HK-2 (cell line): ENCODE results near the gene CACNG5.

Experiments
- DNase-seq: peaks from one replicate; pipeline ENCODE4 v3.0.0-alpha.2; 2018; ENCODE audit not compliant: unreplicated experiment

The CACNG5 gene

DNA sequence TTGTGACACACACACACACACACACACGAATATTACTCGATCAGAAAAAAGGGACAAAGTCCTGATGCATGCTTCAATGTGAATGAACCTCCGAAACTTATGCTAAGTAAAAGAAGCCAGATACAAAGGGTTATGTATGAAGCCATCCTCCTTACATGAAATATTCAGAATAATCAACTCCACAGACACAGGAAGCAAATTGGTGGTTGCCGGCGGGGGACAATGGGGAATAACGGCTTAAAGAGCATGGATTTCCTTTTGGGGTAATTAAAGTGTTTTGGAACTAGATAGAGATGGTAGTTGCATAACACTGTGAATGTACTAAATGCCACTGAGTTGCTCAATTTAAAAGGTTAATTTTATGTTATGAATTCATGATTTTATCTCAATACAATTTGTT, 8.1 kb upstream of the CACNG5 start:
- DNase-seq = no peak

DNA sequence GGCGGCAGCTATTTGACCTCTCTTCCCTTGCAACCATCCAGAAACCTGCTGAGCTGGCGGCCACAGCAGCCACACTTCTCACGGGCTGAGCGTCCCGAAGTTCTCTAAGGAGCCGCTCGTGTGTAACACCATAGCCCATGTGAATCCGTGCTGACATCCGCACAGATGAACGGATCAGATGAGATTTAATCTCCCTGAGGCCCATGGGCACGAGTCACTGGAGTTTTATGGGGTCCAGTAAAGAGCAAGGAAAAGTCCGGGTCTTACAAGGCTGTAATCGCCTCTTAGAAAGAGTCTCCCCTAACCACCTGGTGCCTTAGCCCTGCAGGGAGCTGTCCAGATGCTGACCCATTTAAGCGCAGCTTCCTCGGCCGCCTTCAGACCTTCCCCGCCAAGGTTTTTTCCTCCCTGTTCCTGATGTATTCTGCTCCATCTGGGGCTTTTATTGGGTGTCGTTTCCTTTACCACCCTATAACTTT, 5.5 kb upstream of the CACNG5 start:
- DNase-seq = peak; percentile 38

DNA sequence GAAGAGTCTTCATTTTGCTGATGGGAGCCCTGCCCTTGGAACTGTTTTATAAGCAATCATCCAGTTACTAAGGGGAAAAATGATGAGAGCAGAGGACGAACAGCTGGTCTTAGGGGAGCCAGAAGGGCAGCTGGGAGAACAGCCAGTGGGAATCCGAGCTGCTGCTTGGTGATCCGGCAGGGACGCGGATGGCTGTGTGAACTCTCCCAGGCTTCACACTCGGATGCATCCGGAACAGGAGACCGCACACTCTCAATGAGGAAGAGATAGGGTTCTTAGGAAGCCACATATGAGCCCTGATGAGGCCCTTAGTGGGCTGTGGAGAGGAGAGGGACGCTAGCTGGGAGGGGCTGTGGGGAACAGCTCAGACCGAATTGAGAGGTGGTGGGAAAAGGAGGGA, 5.0 kb upstream of the CACNG5 start:
- no peak for DNase-seq

DNA sequence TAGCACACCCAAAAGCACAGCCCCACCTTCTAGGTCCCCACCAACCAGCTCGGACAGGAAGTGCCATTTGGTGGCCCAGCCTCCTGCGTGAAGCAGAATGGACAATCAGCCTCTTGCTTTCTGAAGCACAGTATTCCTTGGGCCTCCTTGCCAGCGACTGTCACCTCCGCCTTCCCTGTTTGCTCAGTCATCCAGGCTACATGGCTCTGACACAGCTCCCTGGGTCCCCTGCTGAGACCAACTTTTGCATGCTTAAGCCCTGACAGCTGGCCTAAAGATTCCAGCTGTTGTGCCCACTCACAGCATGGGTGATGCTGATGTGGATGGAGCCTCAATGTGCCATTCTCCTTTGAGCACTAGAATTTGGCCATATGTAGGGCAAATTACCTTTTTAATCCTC, 4.5 kb upstream of the CACNG5 start:
- DNase-seq = no peak

DNA sequence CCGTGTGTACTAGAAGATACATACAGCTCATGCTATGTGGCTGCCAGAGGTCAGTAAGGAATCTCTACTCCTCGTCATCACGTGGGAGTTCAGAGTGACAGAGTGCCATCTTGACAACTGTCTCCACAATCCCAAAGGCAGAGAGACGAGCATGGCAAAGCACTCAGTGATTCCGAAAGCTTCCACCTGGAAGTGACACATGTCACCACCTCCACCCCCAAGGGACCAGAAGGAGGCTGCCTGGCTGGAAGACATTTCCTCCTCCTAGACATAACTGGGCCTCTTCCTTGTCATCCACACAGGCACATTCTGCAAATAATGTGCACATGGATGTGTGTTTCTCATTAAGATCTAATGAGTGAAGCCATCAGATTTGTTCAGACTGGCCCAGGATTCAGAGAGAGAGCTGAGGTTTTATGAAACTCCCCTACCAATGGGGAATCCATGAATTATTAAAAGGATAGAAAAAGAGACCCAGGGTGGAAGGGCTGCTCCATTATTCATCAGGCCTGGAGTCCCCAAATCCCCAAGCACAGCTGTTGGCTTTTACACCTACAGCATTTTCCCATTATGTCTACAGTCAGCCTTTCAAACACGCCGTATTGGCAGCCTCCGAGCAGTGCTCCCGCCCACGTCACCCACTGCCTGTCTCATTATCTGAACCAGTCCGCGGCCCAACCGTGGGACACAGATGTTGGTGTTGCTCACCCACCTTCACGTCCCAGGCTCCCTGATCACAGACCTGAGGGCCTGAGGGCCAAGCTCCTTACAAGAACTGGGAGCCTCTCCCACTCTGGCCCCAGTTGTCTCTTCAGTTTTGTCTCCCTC, 3.3 kb upstream of the CACNG5 start:
- no peak for DNase-seq

DNA sequence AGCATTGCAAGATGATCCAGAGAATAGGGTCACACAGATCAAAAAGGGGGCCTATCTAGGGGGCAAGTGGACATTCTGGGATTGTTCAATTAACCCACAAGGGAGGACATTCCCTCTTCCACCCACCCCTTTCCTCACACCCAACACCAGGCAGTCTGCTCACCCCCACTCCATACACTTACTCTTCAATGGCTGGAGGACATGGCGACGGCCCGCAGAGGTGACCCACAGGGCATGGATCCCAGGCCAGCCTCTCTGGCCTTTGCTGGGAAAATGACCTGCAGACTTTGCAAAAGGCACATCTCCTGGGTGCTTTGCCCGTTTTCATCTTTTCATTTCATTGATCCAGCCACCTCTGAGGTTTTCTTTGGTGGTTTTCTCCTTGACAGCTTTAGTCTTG, 1.7 kb upstream of the CACNG5 start:
- DNase-seq = no peak

DNA sequence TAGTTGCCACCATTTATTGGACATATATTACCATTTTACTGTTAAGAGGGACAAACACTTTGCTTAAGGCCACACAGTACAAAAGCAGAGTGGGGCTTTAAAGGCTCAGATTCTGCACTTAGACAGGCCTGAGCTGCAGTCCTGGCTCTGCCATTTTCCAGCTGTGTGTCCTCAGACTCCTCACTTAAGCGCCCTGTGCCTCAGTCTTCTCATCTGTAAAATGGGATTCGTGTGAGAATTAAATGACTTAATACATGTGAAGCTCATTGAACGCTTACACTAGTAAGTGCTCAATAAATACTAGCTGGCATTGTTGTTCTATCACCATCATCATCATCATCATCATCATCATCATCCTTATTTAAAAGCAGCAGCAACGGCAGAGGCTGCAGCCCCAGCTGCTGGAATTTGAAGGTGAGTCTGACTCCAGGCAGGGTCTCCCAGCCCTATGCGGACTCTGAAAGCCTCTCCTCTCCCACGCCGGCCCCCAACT, 445 bp upstream of the CACNG5 start:
- DNase-seq = no peak

DNA sequence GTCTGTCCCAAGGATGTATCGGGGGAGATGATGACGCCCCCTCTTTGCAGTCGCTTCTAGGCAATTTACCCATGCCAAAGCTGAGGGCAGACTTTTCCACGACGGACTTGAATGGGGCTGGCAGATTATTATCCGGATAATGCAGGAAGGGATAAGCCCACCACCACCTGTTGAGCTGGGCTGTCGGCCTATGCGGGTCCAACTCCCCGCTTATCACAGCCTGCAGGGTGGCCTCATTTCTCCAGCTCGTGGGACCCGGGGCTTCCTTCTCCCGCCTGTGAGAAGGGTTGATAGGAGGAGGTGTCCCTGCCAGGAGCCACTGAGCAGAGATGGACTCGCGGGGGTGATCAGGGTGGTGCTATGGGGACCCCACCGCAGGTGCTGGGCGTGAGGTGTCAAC, 559 bp downstream of the CACNG5 start:
- DNase-seq = no peak

DNA sequence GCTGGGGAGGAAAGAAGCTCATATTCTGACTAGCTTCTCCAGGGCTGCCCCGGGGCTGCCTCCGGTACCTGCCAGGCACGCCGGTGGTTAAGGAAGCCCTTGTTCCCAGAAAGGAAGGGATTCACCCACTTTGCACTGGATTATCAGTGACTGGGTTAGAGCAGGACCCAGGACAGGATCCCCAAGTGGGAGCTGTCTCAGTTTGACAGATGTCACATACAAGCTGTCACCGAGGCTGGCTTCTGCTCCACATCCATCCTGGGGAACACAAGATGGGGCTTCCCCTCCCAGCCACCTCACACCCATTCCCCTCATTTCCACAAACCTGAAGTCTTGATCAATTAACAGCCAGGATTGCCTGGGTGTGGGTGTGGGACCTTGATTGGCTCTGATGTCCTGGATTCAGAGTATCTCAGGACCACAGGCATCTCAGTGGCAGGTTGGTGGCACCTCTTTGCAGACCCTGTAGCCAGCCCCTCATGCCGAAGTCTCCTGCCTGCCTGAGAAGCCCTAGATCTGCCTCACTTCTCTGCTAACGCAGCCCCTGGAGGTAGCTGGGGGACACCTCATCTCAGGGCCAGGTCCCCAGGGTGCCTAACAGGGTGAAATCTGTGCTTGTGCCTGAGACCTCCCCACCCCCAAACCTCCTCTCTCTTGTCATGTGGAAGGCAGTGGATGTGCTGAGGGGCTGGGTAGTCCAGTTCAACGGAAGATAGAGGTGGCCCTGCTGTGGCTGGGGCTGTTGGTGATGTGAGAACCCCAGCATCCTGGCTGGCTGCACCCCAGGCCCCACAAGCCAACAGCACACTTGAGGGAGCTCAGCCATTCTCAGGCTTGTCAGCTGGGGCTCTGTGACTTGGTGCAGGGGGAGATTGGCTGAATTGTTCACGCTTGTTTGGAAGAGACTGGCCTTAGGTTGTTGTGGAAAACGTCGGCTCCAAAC, 1.4 kb downstream of the CACNG5 start:
- no peak for DNase-seq

DNA sequence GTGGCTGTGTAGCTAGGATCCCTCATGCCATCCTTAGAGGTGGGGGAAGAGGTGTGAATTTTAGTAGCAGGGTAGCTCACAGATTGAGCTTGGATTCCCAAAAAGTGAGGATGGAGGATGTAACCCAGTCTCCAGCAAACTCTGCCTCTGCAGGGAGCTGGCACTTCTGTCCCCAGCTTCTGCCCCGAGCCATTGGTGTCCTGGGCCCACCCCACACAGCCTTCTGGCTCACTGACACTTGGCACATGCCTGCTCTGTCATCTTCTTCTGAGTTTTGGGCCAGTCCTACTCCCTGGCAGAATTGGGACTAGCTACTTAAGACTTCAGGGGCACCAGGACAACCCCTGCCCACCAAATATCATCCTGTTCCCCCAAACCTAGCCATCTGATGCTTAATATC, 2.3 kb downstream of the CACNG5 start:
- no peak for DNase-seq

DNA sequence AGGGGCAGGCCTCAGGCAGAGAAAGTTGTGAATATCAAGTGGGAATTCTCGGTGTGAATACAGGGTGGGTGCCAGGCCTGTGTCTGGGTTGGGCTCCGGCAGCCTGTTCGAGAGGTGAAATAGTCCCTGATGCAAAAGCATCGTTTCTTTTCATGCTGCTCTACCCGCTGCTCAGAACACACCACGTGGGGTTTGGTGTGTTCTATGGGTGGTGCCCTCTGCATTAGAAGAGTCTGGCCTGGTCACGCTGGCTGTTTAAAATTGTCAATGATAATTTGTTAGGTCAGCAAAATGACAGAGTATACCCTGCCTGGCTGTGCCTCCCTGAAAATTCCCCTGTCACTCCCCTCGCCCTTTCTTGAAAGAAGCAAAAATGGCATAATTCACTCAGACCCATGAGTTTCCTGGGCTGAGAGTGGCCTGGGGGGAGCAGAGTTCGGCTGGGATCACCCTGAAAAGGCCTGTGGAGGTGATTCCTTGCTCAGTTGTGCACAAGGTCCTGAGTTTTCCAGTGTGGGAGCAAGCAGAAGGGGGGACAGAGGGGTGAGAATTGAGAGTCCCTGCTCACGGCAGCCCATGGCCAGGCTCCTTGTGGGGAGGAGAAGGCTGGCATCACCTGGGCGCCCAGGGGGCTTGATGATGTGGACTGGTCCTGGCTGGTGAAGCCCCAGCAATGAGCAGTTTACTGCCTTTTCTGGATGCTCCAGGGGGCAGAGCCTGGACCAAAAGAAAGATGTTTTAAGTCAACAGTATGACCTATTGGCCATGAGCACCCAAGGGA, 3.2 kb downstream of the CACNG5 start:
- DNase-seq = no peak

DNA sequence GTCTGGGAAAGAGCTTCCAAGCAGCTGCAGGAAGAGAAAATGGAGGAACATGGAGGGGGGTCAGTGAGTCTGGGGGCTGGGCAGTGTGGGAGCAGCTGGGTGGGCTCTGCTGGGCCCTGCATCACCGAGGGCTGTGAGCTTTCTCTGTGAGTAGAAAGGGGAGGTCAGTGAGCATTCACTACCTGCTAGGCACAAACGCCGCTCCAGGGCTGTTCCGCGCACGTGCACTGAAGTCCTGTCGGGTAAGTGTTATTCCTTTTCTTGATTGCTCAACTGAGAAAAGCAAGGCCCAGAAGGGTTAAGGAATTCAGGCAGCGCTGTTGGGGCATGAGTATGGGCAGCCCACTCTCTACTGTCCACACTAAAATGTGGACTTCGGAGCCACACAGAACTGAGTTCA, 4.7 kb downstream of the CACNG5 start:
- DNase-seq = no peak

DNA sequence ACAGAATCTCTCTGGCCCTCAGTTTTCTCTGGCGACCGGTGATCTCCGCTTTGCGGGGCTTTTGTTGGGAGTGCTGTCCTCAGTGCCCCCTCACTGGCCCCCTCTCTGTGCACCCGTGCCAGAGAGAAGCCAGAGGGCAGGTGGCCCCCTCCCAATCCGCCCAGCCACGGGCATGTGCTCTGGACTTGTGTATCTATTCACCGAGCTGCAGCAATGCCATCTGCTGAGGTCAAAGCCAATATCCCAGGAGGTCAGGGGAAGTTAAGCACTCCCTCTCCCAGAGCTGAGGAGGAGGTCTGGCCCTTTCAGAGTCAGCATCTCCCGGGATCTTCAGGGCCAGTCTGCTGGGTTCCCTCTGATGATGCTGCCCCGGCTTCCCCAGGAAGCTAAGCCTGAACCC, 5.1 kb downstream of the CACNG5 start:
- no peak for DNase-seq

DNA sequence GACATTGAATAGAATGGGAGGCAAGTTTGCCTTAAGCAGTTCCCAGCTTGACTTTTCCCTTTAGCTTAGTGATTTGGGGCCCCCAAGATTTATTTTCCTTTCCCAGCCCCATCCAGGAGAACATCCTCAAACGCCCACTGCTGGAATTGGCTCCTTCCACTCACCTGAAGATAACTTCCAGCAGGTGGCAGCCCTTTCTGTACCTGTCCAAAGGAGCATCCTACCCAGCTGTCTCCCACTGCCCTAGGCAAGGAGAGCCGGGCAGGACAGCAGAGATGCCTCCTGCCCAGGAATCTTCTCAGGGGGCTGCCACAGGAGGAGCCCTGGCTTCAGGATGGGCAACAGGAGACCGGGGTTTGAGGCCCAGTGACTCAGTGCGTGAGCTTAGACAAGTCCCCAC, 6.4 kb downstream of the CACNG5 start:
- no peak for DNase-seq

DNA sequence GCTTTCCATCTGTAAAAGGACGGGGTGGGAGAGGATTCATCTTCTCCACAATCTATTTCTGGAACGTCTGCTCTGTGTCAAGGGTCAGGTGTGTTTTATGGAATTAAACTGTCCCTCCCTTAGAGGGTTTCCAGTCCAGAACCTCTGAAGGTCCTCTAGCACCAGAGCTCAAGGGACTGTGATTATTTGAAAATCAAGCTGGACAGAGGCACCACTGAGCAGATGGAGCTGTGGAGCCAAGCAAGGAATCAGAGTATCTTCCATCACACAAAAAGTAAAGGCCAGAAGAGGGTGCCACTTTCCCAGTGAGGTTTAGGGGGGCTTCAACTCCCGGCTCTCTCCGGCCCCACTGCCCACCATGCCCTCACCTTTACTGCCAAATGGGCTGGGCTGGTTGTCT, 6.8 kb downstream of the CACNG5 start:
- DNase-seq = no peak

DNA sequence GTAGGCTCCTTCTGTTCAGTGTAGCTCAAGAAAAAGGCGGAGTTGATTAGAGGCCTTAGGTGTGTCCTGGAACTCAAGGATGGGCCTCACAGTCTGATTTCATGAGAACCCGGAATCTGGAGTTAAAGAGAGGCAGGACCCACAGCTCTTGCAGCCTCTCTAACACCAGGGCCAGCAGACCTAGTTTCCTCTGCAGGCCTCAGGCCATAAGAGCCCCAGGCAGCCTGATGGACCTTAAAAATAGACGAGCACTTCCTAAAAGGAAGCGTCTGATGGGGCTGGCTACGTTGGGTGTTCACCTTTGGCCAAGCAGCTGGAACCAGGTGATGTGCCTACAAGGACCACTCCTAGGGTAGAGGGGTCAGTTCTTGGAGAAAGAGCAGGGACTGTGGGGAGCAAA, 7.6 kb downstream of the CACNG5 start:
- no peak for DNase-seq

DNA sequence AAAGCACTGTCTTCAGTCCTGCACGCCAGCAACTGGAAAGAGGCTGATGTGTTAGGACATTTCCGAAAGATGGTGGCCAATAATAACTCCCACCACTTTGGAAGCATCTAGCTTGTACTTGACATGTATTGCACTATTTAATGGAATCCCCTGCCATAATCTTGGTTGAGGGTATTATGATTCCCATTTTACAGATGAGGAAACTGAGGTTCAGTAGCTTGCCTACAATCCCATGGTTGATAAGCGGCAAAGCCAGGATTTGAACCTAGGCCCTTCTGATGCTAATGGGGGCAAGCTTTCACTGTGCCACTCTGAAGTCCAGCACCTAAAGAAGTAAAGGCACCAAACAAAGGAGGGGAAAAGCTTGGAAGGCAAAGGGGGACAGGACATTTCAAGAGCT, 8.0 kb downstream of the CACNG5 start:
- no peak for DNase-seq

DNA sequence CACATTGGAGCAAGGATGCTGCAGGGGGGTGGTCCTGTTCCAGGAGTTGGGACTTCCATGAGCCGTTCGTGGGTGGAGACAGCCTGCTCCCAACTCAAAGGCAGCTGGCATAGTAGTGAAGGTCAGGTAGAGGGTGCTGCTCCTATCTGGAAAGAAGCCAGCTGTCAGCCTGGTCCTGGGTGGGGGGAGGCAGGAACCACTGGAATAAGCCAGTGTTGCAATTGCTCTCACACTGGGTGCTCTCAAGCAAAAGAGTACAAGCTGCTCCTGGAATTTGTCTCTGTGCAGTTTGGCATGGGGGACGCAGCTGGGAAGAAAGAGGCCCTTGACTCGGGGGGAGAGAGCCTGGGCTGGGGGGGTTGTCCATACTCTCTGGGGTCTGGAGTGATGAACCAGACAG, 8.7 kb downstream of the CACNG5 start:
- no peak for DNase-seq

DNA sequence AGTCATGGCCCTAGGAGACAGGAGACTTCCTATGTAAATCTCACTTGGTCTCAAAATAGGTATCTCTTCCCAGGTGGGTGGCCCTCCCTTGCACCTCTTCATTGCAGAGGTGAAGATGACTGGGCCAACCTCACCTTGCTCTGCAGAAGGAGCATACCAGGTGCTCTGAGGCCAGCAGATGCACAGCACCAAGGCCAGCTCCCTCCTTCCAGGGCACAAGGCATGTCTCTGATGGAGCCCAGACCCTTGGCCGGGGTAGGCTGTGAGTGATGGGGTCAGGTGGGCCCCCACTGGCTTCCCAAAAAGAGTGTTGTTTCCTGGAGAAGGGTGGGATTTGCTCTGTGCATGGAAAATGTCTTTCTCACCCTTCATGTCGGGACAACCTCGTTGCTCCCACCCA, 12.8 kb downstream of the CACNG5 start:
- DNase-seq = no peak

DNA sequence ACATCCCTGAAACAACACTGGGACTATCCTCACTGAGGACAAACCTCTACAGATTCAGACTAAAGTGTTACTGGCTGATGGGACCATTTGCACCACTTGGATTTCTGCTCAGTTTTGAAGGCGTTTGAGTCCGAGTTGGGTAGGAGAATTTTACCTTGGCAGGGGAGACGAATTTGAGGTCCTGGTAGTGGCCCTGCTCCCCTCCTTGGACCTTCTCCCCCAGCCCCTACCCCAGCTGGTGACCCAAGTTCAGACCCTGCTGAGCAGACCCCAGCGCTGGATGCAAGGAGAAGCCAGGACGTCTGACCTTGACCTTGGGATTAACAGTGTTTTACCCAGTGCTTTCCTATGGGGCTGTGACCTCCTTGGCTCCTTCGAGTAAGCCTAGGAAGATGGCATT, 13.6 kb downstream of the CACNG5 start:
- DNase-seq = no peak

DNA sequence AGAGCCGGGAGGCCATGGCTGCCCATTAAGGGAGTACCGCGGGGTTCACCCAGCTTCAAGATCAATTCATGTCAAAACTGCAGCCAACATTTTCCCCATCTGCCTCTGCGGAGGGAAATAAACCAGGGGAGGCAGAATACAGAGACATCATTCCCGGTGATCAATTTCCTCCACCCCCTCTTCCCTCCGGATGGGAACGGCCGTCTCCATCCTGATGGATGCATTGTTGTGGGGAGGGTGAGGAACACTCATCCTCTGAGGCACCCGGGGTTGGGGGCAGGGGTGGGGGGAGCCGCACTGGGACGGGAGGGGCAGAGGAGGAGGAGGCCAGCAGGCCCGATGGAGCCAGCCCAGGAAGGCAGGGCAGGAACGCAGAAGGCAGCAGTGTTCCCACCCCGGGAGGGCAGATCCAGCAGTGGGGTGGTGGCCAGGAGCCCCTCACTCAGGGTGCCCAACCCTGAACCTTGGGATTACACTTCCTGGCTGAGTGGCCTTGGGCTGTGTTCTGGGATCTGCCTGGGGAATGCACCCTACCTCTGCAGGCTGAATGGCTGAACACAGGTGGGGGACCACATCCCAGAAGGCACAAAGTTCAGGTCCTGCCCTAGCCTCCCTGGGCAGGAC, 14.2 kb downstream of the CACNG5 start:
- no peak for DNase-seq
